GM08714 (cell line): Measurements from ENCODE around the gene OR12D3.
"Not testable (repeated sequence)": the region's sequence is repeated elsewhere in the genome, so short reads cannot be mapped to it uniquely, and the experiment has no call there.

Source experiments
- H3K4me3 ChIP-seq: fragments of 200-500 bp; sonication (Bioruptor generic); 2 replicates; pipeline ENCODE4 v1.5.1; 2014; ENCODE audit warnings: mild to moderate bottlenecking, low read length, inconsistent platforms
- ZNF274 ChIP-seq: IDR thresholded peaks from 2 replicates; pipeline ENCODE4 v1.6.1; 2012; ENCODE audit warnings: mild to moderate bottlenecking, low read depth, low read length

The OR12D3 gene, protein sequence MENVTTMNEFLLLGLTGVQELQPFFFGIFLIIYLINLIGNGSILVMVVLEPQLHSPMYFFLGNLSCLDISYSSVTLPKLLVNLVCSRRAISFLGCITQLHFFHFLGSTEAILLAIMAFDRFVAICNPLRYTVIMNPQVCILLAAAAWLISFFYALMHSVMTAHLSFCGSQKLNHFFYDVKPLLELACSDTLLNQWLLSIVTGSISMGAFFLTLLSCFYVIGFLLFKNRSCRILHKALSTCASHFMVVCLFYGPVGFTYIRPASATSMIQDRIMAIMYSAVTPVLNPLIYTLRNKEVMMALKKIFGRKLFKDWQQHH

DNA sequence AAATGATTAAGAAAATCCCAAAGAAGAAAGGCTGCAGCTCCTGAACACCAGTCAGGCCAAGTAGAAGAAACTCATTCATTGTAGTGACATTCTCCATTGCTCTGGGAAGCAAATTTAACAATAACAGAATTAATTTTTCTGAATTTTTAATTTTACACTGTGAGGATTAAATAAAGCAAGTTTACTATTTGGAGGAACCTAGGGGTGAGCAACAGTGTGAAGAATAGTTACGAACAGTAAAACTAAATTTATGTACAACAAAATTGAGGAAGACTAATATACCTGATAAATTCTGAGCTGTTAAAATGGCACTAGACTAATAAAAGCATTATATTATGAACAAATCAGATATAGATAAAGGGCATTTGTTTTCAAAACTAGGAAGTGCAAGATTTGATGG lies at the start of gene OR12D3:
TSS of gene OR12D3 (minus strand) at position 101 of the 400 bp plus-strand sequence. CDS start at position 97, 4 bp downstream.
- TF ChIP-seq ZNF274: no peak
- H3K4me3 ChIP-seq: no peak within 1 kb of the TSS

DNA sequence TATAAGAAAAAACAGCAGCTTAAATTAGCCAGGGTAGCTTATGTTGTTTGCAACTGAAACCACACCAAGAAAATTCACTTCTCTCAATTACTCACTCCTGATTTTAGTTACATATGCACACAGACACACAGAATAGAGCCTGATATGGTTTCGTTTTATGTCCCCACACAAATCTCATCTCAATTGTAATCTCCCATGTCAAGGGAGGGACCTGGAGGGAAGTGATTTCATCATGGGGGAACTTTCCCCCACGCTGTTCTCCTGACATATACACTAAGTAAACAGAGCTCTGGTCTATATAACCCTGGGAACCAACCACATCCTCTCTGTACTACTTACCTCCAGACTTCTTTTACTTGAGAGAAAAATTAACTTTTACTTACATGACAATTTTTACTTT lies 49.5 kb upstream of the OR12D3 start:
- no peak for TF ChIP-seq ZNF274

DNA sequence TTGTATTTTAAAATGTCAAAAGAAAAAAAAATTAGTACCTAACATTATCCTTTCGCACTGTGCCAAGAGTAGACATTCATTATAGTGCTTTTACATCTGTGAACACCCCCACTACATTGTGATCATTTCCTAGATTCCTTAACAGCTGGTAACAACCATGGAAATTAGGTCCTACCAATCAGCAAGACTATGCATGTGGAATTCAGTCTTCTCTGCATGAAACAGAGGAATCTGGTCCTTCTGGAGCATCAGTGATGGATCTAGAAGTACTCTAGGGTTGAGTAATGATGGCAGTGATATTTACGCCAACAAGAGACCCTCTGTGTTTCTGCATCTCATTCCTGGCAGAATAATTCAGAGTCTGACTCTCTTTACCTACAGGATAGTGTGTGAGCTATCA lies 49.1 kb upstream of the OR12D3 start:
- no peak for TF ChIP-seq ZNF274
- no peak overlapping the region for H3K4me3 ChIP-seq

More for the DNA sequence above, 49.5 kb upstream of the OR12D3 start:
- no peak overlapping the region for H3K4me3 ChIP-seq

DNA sequence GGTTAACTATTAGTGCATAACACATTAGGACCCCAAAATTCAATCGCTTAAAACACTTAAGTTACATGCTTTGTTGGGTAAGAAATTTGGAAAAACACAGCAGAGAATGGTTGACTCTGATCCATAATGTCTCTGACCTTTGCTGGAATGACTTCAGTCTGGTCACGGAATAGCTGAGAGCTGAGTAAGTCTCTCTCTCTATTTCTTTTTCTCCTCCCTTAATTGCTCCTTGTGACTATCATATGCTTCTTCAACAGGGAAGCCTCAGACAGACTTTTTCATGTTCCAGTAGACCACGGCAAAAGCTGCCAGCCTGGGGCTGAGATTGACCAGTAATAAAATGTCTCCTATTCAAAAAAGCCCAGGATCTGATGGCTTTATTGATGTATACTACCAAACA lies 44.4 kb upstream of the OR12D3 start:
- no peak overlapping the region for H3K4me3 ChIP-seq
- TF ChIP-seq ZNF274: no peak

DNA sequence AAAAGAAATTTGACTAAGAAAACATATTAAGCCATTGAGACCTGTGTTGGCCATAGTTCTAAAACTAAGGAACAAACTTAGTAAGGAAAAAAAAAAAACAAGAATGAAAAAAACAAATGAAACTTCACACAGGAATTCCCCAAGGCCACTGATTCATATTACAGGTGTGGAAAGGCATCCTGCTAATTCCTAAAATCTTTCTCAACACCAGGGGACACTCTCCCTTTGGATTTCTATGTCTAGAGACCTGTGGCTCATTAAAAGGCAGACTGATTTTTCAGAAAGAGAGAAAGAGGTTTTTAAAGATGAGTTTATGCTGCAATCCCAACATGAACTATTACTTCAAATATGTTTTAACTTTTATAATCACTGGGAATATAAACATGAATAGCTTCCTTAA lies 39.5 kb upstream of the OR12D3 start, which contains the start of gene OR12D1:
TSS of gene OR12D1 (plus strand) at position 341 of the 400 bp plus-strand sequence.
- TF ChIP-seq ZNF274: no peak

DNA sequence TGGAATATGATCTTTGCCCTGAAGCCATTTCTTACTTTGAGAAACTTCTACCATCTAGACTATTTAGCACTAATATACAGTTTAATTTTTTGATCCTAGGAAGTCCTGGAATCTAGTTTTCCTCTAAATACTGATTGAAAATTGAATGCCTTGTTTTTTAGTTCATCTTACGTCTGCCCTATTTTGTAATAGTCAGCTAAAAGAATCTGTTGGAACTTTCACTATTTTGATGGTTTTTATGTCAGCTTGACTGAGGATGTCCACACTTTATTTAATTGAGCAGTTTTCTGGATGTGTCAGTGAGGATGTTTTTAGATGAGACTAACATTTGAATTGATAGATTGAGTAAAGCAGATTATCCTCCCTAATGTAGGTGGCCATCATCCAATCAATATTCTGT lies 28.7 kb upstream of the OR12D3 start:
- TF ChIP-seq ZNF274: no peak
- no peak overlapping the region for H3K4me3 ChIP-seq

More for the DNA sequence above, 39.5 kb upstream of the OR12D3 start, which contains the start of gene OR12D1:
- H3K4me3 ChIP-seq: no peak within 1 kb of the TSS

DNA sequence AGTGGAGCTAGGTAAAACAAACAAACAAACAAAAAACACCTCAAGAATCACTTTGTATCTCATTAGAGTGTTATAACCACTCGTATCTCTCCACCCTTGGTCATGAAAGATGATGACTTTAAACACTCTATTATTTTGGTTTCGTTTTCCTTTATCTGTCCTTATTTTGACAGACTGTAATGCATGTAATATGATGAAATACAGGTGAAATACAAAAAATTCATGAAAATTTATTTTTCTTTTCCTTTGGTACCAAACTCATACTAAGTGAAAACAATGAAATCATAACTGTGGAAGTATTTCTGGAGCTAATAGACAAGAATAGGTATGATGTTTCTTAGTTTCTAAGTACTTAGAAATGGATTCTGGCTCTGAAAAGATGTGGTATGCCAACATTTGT lies 24.4 kb upstream of the OR12D3 start:
- no peak overlapping the region for H3K4me3 ChIP-seq
- no peak for TF ChIP-seq ZNF274

DNA sequence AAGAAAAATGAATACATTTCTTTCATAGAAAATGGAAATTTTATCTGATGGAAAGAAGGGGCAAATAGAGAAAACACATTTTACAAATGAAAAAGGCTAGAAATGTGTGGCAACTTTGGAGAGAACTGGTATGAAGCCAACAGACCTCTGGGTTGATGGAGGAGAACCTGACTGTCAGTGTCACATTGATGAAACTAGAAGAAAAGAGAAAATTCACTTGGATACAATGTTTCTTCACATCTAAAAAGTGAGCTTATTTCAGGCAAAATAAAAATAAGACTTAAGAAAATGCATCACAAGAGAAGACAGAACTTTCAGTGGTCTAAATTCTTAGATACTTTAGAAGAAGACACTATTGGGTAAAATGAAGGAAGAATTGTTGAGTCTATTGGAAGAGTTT lies 20.2 kb upstream of the OR12D3 start, which contains the start of gene OR12D2:
TSS of gene OR12D2 (plus strand) at position 301 of the 400 bp plus-strand sequence. CDS start 1,069 bp downstream, outside the sequence.
- no peak for TF ChIP-seq ZNF274
- H3K4me3 ChIP-seq: no peak within 1 kb of the TSS

DNA sequence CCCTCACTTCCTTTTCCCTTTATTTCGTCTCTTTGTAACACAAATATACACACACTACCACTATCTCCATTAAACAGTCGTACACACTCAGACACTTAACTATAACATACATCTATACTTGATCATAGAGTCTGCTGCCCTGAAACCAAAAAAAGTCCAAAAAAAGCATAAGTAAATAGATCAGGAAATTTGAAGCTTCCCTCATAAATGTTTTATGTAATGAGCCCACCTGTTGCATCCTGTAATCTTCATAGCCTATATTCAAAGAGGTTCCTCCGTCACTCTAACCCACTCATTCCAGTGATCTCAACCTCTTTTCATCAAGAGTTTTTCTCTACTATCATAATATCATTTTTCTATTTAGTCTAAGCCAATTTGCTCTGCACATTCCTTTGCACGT lies 13.4 kb upstream of the OR12D3 start:
- no peak overlapping the region for H3K4me3 ChIP-seq
- no peak for TF ChIP-seq ZNF274

DNA sequence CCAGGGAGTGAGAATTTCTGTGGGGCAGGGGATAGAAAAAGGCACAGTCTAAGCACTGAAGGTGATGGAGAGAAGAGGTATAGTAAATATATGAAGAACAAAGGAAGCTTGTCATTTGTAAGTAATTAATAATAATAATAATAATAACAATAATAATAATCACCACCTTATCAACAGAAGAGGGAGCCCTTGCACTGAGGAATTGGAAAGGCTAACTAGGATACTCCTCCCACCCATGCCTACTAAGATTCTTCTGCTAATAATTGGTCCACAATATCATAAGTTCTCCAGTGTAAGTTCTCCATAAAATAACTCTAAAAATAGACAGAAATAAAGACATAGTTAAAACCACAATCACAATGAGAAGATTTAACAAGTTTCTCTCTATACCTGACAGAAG lies 912 bp upstream of the OR12D3 start:
- no peak overlapping the region for H3K4me3 ChIP-seq
- no peak for TF ChIP-seq ZNF274

DNA sequence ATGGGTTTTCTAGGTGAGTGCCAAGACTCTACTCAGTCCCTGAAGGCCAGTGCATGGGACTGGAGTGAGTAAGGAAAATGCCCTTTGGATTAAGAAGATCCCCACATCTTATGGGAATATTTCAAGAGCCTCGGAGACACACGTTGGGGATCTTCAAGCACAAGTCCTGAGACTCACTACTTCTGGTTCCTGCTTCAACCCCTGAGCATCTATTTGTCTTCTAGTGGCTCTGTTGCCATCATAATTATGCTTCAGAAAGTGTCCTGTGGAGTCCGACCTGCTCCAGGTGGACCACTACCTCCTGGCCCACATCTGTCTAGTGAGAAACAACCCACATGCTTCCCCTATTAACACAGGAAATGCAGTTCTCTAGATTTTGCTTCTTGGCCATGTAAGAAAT lies 6.3 kb downstream of the OR12D3 start, which contains the start of gene OR5V1:
TSS of gene OR5V1 (minus strand) at position 101 of the 400 bp plus-strand sequence. CDS start 12,670 bp downstream, outside the sequence.
- no peak for TF ChIP-seq ZNF274

DNA sequence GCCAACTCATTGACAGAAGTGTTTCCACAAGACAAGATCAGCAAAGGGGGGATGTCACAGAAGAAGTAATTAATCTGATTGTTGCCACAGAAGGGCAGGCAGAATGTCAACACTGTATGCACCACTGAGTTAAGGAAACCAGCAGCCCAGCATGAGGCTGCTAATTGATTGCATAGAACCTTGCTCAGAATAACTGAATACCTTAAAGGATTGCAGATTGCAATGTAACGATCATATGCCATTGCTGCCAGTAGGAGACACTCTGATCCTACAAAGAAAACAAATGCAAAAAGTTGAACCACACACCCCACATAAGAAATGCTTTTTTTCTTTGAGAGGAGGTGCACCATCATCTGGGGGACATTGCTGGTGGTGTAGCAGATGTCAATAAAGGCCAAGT lies 19.5 kb downstream of the OR12D3 start:
- H3K4me3 ChIP-seq: no peak overlapping the region
- no peak for TF ChIP-seq ZNF274

More for the DNA sequence above, 6.3 kb downstream of the OR12D3 start, which contains the start of gene OR5V1:
- no peak within 1 kb of the TSS for H3K4me3 ChIP-seq

DNA sequence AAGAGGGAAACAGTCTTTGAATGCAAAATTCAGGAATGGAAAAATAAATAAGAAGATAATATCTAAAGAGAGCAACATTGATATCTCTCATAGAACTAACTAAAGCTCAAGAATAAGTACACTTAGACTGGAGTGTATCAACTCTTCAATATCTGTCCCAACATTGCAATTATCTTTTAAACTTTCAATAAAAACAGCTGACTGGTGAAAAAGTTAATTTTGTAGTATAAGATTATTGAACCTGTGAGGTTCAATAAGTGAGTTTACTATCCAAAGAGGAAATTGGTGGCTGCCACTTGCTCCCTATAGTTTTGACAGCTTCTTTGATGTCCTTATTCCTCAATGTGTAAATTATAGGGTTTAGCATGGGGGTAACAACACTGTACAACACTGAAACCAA lies 20.1 kb downstream of the OR12D3 start:
- TF ChIP-seq ZNF274: no peak
- no peak overlapping the region for H3K4me3 ChIP-seq

DNA sequence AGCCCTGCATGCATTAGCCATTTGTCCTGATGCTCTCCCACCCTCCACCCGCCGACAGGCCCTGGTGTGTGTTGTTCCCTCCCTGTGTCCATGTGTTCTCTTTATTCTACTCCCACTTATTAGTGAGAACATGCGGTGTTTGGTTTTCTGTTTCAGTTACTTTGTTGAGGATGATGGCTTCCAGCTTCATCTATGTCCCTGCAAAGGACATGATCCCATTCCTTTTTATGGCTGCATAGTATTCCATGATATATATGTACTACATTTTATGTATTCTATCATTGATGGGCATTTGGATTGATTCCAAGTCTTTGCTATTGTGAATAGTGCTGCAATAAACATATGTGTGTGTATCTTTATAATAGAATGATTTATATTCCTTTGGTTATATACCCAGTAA lies 25.7 kb downstream of the OR12D3 start:
- not testable (repeated sequence) for H3K4me3 ChIP-seq

DNA sequence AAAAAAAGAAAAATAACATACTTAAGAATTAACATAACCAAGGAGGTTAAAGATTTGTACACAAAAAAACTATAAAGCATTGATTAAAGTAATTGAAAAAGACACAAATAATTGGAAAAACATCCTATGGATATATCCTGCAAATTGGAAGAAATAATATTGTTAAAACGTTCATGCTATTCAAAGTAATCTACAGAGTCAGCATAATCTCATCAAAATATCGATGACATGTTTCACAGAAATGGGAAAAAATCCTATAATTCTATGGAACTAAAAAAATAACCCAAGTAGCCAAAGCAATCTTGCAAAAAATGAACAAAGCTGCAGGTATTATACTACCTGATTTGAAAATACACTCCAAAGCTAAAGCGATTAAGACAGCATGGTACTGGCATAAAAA lies 29.7 kb downstream of the OR12D3 start:
- no peak for TF ChIP-seq ZNF274
- no peak overlapping the region for H3K4me3 ChIP-seq
